A549 treated with ZK216348 at 1 μM for 4 hours (cell line): ENCODE data around the gene S100A1. TPM values are rescaled to one million over a fixed set of nuclear protein-coding genes. Genes with fewer than 3 reads are reported as not detected.

Experiments
- total RNA-seq: library from RNA; stranded (reverse); fragments of 200-300 nt; extraction: Qiagen RNA extraction; gene quantifications from 5 replicates; pipeline ENCODE4 v1.2.3, GENCODE V29; 2022; ENCODE audit warnings: low read depth

The S100A1 gene
- total RNA-seq, result 0.55 to 0.96 TPM (median 0.83 TPM) in 3 of 5 replicates, not detected in the others

DNA sequence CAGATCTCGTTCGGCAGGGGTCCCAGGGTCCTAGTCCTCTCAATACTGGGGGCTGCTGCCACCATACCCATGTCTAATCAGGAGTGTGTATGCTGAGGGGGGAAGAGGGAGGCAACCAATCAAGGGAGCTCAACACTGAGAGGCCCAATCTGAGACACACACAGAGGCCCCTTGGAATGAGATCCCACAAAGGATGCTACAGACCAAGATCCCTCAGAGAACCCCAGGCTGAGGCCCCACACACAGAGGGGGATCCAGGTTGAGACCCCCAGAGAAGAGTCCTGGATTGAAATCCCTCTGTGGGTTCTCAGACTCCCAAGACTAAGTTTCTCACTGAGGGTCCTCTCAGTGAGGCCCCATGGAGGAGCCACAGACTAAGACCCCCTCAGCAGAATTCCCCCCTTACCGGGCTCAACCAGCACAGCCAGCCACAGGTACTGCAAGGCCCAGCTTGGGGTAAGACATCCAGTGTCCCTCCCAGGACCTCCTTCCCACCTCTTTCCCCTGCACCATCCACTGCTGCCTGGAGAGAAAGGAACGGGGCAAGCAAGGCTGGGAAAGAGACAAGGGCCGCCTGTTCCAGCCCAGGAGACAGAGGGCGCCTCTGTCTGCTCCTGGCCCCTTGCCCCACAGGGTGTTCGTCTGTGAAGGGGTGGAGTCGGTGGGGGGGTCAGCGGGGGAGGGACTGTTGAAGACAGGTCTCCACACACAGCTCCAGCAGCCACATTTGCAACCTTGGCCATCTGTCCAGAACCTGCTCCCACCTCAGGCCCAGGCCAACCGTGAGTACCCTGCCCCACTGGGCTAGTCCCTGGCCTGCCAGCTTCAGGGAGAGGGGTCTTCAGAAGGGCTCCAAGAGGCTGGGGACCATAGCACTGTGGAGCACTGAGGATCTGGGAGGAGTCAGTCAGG lies at the start of gene S100A1:
S100A1 (plus strand) TSS at position 720 of the 912 bp plus-strand sequence. CDS start 2,088 bp downstream, outside the sequence.

GRCh38 chr1:153612755-153613331 lies 15.4 kb upstream of the S100A1 start, which contains the start of gene S100A16:
S100A16 (minus strand) TSS chr1:153613137; CDS start chr1:153608151, 4,986 bp downstream.

DNA sequence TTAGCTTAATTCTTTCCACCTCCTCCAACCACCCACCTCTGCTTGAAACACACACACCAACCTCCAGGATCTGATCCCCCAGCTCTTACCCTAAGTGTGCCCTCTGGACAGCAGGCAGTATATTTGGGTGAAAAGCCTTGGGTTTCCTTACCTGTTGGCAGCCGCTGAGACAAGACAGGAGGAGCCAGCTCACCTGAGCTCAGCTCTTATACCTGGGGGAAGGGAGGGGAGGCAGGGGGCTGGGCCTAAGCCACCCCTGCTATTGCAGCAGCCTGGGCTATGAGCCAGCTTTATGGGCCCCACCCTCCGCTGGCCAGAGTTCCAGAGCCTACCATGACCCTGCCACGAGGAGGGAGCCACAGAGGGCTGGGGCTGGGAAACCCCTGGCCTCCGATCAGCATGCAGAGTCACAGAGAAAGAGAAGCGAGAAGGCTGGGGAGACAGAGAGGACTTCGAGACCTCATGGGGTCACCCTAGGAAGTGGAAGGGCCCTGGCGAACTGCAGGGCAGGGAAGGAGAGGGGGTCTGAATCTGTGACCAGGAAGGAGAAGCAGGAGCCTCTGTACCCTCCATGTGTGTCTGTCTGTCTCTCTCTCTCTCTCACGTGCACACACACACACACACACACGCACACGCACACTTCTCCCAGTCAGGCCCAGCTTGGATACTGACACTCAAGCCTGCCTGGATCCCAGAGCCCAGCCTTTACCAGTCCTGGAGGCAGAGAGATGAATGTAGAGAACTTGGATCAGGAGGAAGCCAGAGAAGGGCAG lies 11.9 kb upstream of the S100A1 start, which contains the start of gene S100A14:
S100A14 (minus strand) TSS at position 182 of the 773 bp plus-strand sequence. CDS start 467 bp downstream, outside the sequence.

GRCh38 chr1:153626904-153627714 lies 1.1 kb upstream of the S100A1 start, which contains the start of gene S100A13:
S100A13 (minus strand) TSS chr1:153627505; CDS start chr1:153626472, 1,033 bp downstream.

DNA sequence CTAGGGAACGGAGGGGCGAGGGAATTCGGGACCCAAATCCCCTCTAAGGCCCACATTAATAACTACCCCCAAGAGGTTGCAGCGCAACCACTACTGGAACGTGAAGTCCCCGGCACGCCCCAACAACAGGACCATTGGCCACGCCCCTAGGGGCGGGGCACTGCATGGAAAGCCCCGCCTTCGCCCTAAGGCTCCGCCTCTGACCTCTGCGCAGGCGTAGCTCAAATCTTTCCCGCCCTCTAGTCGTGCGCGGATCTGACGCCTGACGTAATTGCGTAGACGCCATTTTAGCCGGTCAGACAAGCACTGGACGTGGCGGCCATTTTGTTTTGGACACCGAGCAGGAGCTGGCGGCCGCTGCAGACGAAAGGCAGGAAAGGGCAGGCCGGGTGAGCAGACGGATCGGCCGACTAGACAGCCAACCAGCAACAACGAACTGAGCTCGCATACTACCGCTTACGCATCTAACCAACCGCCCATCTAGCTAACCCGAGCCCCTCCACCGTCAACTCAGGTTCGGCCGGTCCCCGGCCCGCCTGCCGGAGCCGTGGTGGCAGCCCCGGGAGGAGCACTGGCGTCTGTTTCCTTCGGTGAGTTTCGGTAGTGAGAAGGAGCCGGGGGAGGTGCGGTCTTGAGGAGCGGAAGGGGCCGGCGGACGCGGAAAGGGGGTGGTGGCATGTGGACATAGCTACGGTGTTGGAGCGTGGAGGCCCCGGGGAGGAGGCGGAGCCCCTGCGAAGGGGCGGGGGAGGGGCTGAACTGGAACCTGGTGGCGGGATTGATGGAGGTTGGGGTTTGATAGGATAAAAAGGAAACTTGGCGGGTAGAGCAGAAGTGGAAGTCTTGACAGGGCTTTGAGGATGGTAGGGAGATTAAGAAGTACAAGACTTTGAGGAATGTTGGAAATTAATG lies 5.8 kb downstream of the S100A1 start, which contains the start of gene CHTOP:
CHTOP (plus strand) TSS at position 313 of the 912 bp plus-strand sequence. CDS start 2,523 bp downstream, outside the sequence.

GRCh38 chr1:153658400-153659174 lies 30.4 kb downstream of the S100A1 start, which contains the start of gene SNAPIN:
SNAPIN (plus strand) TSS chr1:153658703; CDS start chr1:153658744, 41 bp downstream.

DNA sequence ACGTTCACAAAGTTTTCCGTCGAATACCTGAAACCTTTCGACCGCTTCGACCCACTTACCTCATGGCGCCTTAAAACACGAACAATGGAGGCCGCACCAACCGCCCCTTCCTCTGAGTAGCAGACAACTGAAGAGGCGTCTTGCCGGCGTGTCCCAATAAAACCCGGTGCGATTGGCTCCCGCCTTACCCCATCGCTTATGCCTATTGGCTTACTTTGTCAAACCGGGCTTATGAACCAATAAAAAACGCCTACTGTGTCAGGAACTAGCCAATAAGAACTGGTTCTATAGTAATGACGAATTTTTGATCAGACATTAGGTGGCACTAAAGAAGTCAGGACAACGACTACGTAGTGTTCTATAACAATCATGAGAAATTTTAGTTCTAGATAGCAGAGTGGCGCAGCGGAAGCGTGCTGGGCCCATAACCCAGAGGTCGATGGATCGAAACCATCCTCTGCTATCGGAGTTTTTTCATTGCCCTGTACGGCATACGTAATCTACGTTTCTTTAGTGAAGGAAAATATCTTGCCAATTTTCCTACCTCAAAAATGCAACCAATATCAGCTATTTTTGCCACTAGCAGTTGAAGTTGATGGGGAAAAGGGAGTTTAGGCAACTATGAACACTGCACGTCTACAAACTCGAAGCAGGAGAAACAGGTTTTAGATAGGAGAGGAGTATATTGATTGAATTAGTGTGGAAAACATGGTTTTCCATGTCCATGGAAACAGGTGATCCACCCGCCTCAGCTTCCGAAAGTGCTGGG lies 42.8 kb downstream of the S100A1 start, which contains the start of gene ILF2:
ILF2 (minus strand) TSS at position 135 of the 769 bp plus-strand sequence; CDS start at position 64, 71 bp downstream.

GRCh38 chr1:153678519-153679336 lies 50.5 kb downstream of the S100A1 start, which contains the start of gene NPR1:
NPR1 (plus strand) TSS chr1:153678688; CDS start chr1:153679109, 421 bp downstream.

Other genes starting within 250 kb of the S100A1 start
- gene S100A8, start 237.4 kb upstream of the S100A1 start, total RNA-seq, result not detected in 5 replicates
- not detected in 5 replicates for gene S100A7A, start 211.9 kb upstream of the S100A1 start, total RNA-seq
- not detected in 5 replicates for gene S100A7, start 167.8 kb upstream of the S100A1 start, total RNA-seq
- gene S100A6, start 92.4 kb upstream of the S100A1 start, total RNA-seq, result 3,257 to 3,743 TPM (median 3,382 TPM) in 5 replicates
- gene S100A5, start 87.5 kb upstream of the S100A1 start, total RNA-seq, result 0.41 to 1.7 TPM (median 0.88 TPM) in 5 replicates
- gene S100A4, start 82.6 kb upstream of the S100A1 start, total RNA-seq, result 1,529 to 1,824 TPM (median 1,687 TPM) in 5 replicates
- gene S100A3, start 79.2 kb upstream of the S100A1 start, total RNA-seq, result 86.7 to 117 TPM (median 103 TPM) in 5 replicates
- 19.1 to 29.3 TPM (median 27.2 TPM) in 5 replicates for gene S100A2, start 62.6 kb upstream of the S100A1 start, total RNA-seq
- 374 to 526 TPM (median 478 TPM) in 5 replicates for gene S100A16, start 15.3 kb upstream of the S100A1 start, total RNA-seq
- 0.55 to 1.3 TPM (median 0.80 TPM) in 5 replicates for gene S100A14, start 12.1 kb upstream of the S100A1 start, total RNA-seq
- 158 to 174 TPM (median 170 TPM) in 5 replicates for gene S100A13, start 929 bp upstream of the S100A1 start, total RNA-seq
- gene CHTOP, start 5.6 kb downstream of the S100A1 start, total RNA-seq, result 66.8 to 83.3 TPM (median 79.6 TPM) in 5 replicates
- gene SNAPIN, start 30.3 kb downstream of the S100A1 start, total RNA-seq, result 50.2 to 65.2 TPM (median 55.4 TPM) in 5 replicates
- 260 to 318 TPM (median 271 TPM) in 5 replicates for gene ILF2, start 42.6 kb downstream of the S100A1 start, total RNA-seq
- 0.46 to 1.5 TPM (median 1.2 TPM) in 5 replicates for gene NPR1, start 50.3 kb downstream of the S100A1 start, total RNA-seq
- gene INTS3, start 99.6 kb downstream of the S100A1 start, total RNA-seq, result 14.3 to 22.7 TPM (median 21.4 TPM) in 5 replicates
- gene SLC27A3, start 147.0 kb downstream of the S100A1 start, total RNA-seq, result 0.95 to 2.6 TPM (median 1.3 TPM) in 5 replicates